ENCODE results near the gene VPS37B.

DNA sequence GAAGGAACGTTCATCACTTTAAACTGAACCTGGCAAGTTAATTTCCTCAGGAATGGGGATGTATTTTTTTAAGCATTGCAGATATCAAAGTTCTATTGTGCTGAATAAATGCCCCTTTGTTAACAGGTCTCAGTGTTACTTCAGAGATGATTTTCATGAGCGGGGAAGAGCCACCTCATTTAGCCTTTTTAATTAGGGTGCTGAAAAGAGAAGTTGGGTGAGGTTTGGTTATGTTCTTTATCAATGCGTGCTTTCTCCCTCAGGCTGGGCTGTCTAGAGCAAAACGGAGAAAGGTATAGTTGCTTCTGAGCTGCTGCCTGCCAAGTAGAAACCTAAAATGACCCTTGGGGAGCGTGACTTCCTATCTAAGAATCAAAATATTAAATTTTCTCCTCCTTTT, 68.7 kb downstream of the VPS37B start:
- TF ChIP-seq HDAC2 (IDR thresholded peaks at IDR 0.05) (no peak), SPI1 (IDR thresholded peaks at IDR 0.05; ENCODE audit: borderline replicate concordance, insufficient read depth, low read depth, low read length) (no peak), EP300 (IDR thresholded peaks at IDR 0.05; ENCODE audit: borderline replicate concordance in 1 of 2, control insufficient read depth in 1 of 2, low read depth in 2 of 2, low read length in 2 of 2) (no peak), POLR2A (IDR thresholded peaks at IDR 0.05; ENCODE audit: low read depth, low read length) (no peak), BACH1 (IDR thresholded peaks at IDR 0.05; ENCODE audit: borderline replicate concordance) (no peak), REST (IDR thresholded peaks at IDR 0.05; ENCODE audit: low read depth, low read length) (no peak)
- TF ChIP-seq, protein P1, sequence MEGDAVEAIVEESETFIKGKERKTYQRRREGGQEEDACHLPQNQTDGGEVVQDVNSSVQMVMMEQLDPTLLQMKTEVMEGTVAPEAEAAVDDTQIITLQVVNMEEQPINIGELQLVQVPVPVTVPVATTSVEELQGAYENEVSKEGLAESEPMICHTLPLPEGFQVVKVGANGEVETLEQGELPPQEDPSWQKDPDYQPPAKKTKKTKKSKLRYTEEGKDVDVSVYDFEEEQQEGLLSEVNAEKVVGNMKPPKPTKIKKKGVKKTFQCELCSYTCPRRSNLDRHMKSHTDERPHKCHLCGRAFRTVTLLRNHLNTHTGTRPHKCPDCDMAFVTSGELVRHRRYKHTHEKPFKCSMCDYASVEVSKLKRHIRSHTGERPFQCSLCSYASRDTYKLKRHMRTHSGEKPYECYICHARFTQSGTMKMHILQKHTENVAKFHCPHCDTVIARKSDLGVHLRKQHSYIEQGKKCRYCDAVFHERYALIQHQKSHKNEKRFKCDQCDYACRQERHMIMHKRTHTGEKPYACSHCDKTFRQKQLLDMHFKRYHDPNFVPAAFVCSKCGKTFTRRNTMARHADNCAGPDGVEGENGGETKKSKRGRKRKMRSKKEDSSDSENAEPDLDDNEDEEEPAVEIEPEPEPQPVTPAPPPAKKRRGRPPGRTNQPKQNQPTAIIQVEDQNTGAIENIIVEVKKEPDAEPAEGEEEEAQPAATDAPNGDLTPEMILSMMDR (IDR thresholded peaks at IDR 0.05 in 2 of 3, conservative IDR thresholded peaks at IDR 0.05 in 1 of 3; ENCODE audit: control insufficient read depth in 2 of 3, extremely low read depth in 1 of 3, insufficient read depth in 1 of 3, low read depth in 3 of 3, low read length in 3 of 3) = no peak

Measured in GM12878 (cell line).